AG09309 (cell line): Measurements from ENCODE around the gene PDCL2.
"Not testable (repeated sequence)": the region's sequence is repeated elsewhere in the genome, so short reads cannot be mapped to it uniquely, and the experiment has no call there.

Experiments used
- DNase-seq: peaks from one replicate; pipeline ENCODE4 v3.0.0-alpha.2; 2010; ENCODE audit warnings: low read depth
- H3K4me3 ChIP-seq: 2 replicates; pipeline ENCODE4 v1.5.1; 2011; ENCODE audit warnings: mild to moderate bottlenecking, low read depth, low read length, moderate library complexity; ENCODE audit not compliant: control insufficient read depth
- CTCF ChIP-seq: IDR thresholded peaks from 2 replicates; pipeline ENCODE4 v1.5.1; 2011; ENCODE audit warnings: mild to moderate bottlenecking, low read depth, low read length, inconsistent platforms; ENCODE audit not compliant: insufficient read depth, control insufficient read depth; ENCODE audit errors: missing control alignments

The PDCL2 gene

GRCh38 chr4:55571806-55572205, 20.2 kb downstream of the PDCL2 start:
- H3K4me3 ChIP-seq: no peak overlapping the region
- no peak for DNase-seq
- no peak for TF ChIP-seq CTCF

GRCh38 chr4:55568905-55569504, 23.0 kb downstream of the PDCL2 start:
- TF ChIP-seq CTCF: no peak
- no peak overlapping the region for H3K4me3 ChIP-seq
- no peak for DNase-seq

- no peak for DNase-seq
- no peak for TF ChIP-seq CTCF
- H3K4me3 ChIP-seq: no peak overlapping the region
Observed at GRCh38 chr4:55561889-55562288, 30.2 kb downstream of the PDCL2 start.

GRCh38 chr4:55560096-55560495, 31.9 kb downstream of the PDCL2 start:
- DNase-seq: no peak
- no peak overlapping the region for H3K4me3 ChIP-seq

GRCh38 chr4:55554453-55555030, 37.5 kb downstream of the PDCL2 start:
- peak; percentile 51 for TF ChIP-seq CTCF
- no peak for DNase-seq
- H3K4me3 ChIP-seq: no peak overlapping the region

More at GRCh38 chr4:55560096-55560495, 31.9 kb downstream of the PDCL2 start:
- TF ChIP-seq CTCF: no peak

- H3K4me3 ChIP-seq: peak overlapping the region; percentile 28
- no peak for TF ChIP-seq CTCF
- peak; percentile 44 for DNase-seq
Observed at GRCh38 chr4:55553441-55554201, 38.4 kb downstream of the PDCL2 start.

- DNase-seq, H3K4me3 ChIP-seq: not testable (repeated sequence)
Observed at GRCh38 chr4:55551964-55552363, 40.1 kb downstream of the PDCL2 start.
